ENCODE measurements around the gene KAT6B. TPM values are rescaled to one million over a fixed set of nuclear protein-coding genes. Genes with fewer than 3 reads are reported as not detected.

Gene KAT6B
- total RNA-seq, 2 experiments from 2014 or later, result 22.2 to 23.4 TPM

- no peaks in the 10 kb centered on the region for H3K9me3 Mint-ChIP-seq
- no peak overlapping the region for H3K27ac Mint-ChIP-seq
Measured at GRCh38 chr10:74975758-74976157, 149.4 kb downstream of the KAT6B start.

GRCh38 chr10:74976565-74976964 is 150.2 kb downstream of the KAT6B start:
- H3K27ac Mint-ChIP-seq, result peak overlapping the region; percentile 79
- H3K27me3 Mint-ChIP-seq, result no peaks in the 10 kb centered on the region
- DNase-seq, result no peak
- H3K4me1 Mint-ChIP-seq, result peaks cover 52% of the 10 kb centered on the region
- H3K4me3 Mint-ChIP-seq, result peak overlapping the region; percentile 30
- H3K36me3 Mint-ChIP-seq, result peaks cover 33% of the 10 kb centered on the region
- H3K9me3 Mint-ChIP-seq, result no peaks in the 10 kb centered on the region

More at GRCh38 chr10:74975758-74976157, 149.4 kb downstream of the KAT6B start:
- Mint-ChIP-seq H3K4me3 (no peak overlapping the region), H3K36me3 (peaks cover 33% of the 10 kb centered on the region), H3K4me1 (peaks cover 57% of the 10 kb centered on the region), H3K27me3 (no peaks in the 10 kb centered on the region)
- DNase-seq, result no peak

DNA sequence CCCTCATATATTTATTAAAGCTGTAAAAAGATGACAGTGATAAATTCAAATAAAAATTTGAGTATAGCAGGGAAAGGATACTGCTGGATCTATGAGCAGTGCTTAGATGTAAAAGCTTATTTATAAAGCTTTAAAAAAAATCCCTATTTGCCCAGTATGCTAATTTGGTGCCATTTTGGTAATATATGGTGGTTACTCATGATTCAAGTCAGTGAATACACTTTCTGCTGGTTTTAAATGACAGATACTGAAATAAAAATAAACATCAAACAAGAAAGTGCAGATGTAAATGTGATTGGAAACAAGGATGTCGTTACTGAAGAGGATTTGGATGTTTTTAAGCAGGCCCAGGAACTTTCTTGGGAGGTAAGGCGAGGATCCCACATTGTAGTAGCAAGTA is 150.7 kb downstream of the KAT6B start:
- Mint-ChIP-seq H3K9me3 (no peaks in the 10 kb centered on the region), H3K4me3 (peak overlapping the region; percentile 64), H3K27me3 (no peaks in the 10 kb centered on the region), H3K27ac (peak overlapping the region; percentile 90), H3K36me3 (peaks cover 34% of the 10 kb centered on the region), H3K4me1 (peaks cover 48% of the 10 kb centered on the region)
- DNase-seq, result no peak

DNA sequence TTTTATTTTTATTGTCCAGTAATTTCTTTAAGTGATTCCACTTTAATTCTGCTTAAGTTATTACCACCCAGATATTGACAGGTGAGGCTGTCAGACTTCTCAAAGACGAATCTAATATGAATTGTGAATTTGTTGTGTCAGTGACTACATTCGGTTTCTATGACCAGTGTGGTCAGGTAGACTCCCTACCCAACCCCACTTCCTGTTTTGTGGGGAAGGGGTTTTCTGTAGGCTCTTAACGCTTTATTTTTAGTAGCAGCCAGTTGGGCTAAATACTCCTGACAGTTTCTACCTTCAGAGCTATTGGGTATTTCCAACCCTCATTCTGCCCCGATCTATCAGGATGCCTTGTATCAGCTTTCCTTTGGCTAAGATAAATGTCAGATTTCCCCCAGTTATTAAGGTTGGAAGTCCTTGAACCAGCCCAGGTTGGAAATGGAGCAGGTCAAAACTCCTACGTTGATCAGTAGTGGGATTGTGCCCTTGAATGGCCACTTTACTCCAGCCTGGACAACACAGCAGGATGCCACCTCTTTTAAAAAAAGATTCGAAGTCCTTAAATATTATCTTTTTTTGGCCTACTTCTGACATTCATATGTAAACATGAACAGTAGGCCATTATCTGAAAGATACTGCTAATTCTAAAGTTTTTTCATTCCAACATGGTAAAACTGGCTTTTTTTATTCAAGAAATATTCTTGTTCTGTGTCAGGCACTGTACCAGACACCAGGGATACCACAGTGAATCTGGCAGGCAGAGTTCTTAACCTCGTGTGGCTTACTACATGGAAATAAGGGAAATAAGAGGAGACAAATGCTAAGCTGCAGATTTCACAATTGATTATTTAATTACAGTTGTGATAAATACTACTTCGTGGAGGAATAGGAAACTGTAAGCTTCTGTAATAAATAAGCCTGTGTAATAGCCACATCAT is 151.8 kb downstream of the KAT6B start:
- peak overlapping the region; percentile 64 for H3K4me3 Mint-ChIP-seq
- H3K27ac Mint-ChIP-seq, result peak overlapping the region; percentile 90
- no peaks in the 10 kb centered on the region for H3K27me3 Mint-ChIP-seq
- peak; percentile 63 for DNase-seq
- H3K36me3 Mint-ChIP-seq, result peaks cover 38% of the 10 kb centered on the region
- H3K4me1 Mint-ChIP-seq, result peaks cover 50% of the 10 kb centered on the region
- H3K9me3 Mint-ChIP-seq, result no peaks in the 10 kb centered on the region

- Mint-ChIP-seq H3K4me1 (peaks cover 28% of the 10 kb centered on the region), H3K9me3 (no peaks in the 10 kb centered on the region), H3K36me3 (peaks cover 30% of the 10 kb centered on the region), H3K27me3 (no peaks in the 10 kb centered on the region), H3K27ac (no peak overlapping the region), H3K4me3 (no peak overlapping the region)
- no peak for DNase-seq
Measured at GRCh38 chr10:74981831-74982633, 155.6 kb downstream of the KAT6B start.

- H3K27ac Mint-ChIP-seq, result peak overlapping the region; percentile 9
Measured at GRCh38 chr10:74982634-74982982, 156.2 kb downstream of the KAT6B start.

DNA sequence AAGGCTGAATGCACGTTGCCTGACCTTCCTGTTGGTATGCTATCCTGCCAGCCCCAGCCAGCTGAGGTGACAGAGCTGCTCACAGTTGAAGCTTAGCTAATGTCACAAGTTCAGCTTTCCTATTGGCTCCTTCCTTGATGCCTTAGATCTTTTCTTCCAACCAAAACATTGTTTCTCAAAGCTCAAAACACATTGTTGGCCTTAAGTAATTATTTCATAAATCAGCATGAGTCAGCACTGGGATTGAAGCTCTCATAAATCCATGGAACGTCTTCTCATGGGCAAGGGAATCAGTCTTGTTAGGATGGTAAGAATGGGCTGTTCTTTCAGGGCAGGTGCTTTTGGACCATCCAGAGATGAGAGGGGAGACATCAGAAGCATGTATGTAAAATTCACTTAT is 157.0 kb downstream of the KAT6B start:
- H3K27ac Mint-ChIP-seq, result no peak overlapping the region
- no peaks in the 10 kb centered on the region for H3K27me3 Mint-ChIP-seq
- DNase-seq, result no peak
- H3K4me3 Mint-ChIP-seq, result no peak overlapping the region
- H3K4me1 Mint-ChIP-seq, result peaks cover 25% of the 10 kb centered on the region
- H3K9me3 Mint-ChIP-seq, result no peaks in the 10 kb centered on the region
- peaks cover 24% of the 10 kb centered on the region for H3K36me3 Mint-ChIP-seq

More at GRCh38 chr10:74982634-74982982, 156.2 kb downstream of the KAT6B start:
- Mint-ChIP-seq H3K36me3 (peaks cover 27% of the 10 kb centered on the region), H3K4me3 (no peak overlapping the region), H3K9me3 (no peaks in the 10 kb centered on the region), H3K4me1 (peaks cover 25% of the 10 kb centered on the region), H3K27me3 (no peaks in the 10 kb centered on the region)
- DNase-seq, result no peak

- Mint-ChIP-seq H3K4me1 (peaks cover 28% of the 10 kb centered on the region), H3K27me3 (no peaks in the 10 kb centered on the region), H3K9me3 (no peaks in the 10 kb centered on the region), H3K36me3 (peaks cover 21% of the 10 kb centered on the region), H3K4me3 (no peak overlapping the region), H3K27ac (no peak overlapping the region)
- no peak for DNase-seq
Measured at GRCh38 chr10:74987339-74988053, 161.1 kb downstream of the KAT6B start.

DNA sequence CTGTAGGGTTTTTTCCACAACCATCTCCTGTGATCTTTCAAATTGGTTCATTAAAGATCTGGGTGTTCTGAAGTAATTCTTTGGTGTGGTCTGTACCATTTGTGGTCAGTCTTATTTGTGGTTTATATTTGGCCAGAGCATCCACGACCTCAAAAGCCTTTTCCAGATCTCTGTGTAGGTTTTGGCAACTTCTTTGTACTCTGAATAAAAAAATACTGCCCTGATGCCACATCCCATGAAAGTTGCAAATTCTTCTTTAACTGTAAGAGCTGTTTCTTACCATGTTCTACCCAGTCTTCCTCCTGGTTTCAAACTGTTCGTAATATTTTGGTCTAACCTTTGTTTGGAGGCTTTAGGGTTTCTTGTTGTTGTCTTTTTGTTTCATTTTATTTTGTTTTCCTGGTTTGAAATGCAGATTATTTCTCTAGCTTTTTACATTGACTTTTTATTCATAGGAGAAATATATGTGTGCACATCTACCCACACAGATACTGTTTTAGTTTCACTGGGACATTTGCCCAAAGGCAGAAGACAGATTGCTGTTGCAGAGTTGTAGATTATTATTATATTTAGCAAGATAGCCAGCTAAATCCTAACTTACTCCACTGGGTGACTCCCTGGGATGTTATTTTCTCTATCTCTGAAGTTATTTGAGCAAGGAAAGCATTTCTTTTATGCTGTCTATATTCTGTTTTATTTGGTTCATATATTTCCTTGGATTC is 161.8 kb downstream of the KAT6B start:
- no peak for DNase-seq
- peaks cover 23% of the 10 kb centered on the region for H3K36me3 Mint-ChIP-seq
- H3K27me3 Mint-ChIP-seq, result no peaks in the 10 kb centered on the region
- H3K27ac Mint-ChIP-seq, result peak overlapping the region; percentile 47
- no peaks in the 10 kb centered on the region for H3K9me3 Mint-ChIP-seq
- peaks cover 23% of the 10 kb centered on the region for H3K4me1 Mint-ChIP-seq
- H3K4me3 Mint-ChIP-seq, result no peak overlapping the region

GRCh38 chr10:74988832-74989561 is 162.6 kb downstream of the KAT6B start:
- peaks cover 21% of the 10 kb centered on the region for H3K36me3 Mint-ChIP-seq
- peaks cover 23% of the 10 kb centered on the region for H3K4me1 Mint-ChIP-seq
- H3K27me3 Mint-ChIP-seq, result no peaks in the 10 kb centered on the region
- no peak overlapping the region for H3K4me3 Mint-ChIP-seq
- no peak for DNase-seq
- H3K27ac Mint-ChIP-seq, result no peak overlapping the region
- H3K9me3 Mint-ChIP-seq, result no peaks in the 10 kb centered on the region

DNA sequence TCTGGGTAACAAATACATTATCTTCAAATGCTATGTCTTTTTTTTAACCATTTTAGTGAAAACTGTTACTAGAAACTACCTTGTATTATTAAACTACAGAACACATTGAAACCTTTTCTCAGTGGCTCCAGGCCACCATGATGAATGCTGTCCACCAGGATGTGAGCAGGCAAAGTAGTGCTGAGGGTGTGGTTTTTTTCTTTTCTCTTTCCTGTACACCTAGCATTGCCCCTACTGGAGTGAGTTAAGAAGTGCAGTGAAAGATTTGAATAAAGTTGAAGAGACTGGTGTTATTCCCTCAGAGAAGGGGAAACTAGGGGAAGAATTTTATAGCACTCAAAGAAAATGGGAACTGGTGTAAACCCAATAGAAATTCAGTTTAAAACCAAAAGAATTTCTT is 165.0 kb downstream of the KAT6B start:
- Mint-ChIP-seq H3K4me1 (peaks cover 27% of the 10 kb centered on the region), H3K36me3 (peaks cover 24% of the 10 kb centered on the region), H3K27ac (no peak overlapping the region), H3K27me3 (no peaks in the 10 kb centered on the region), H3K4me3 (no peak overlapping the region), H3K9me3 (no peaks in the 10 kb centered on the region)
- DNase-seq, result no peak

GRCh38 chr10:74992068-74992467 is 165.7 kb downstream of the KAT6B start:
- H3K4me1 Mint-ChIP-seq, result peaks cover 26% of the 10 kb centered on the region
- no peaks in the 10 kb centered on the region for H3K27me3 Mint-ChIP-seq
- H3K27ac Mint-ChIP-seq, result no peak overlapping the region
- H3K36me3 Mint-ChIP-seq, result peaks cover 20% of the 10 kb centered on the region
- no peak overlapping the region for H3K4me3 Mint-ChIP-seq
- H3K9me3 Mint-ChIP-seq, result no peaks in the 10 kb centered on the region
- no peak for DNase-seq

GRCh38 chr10:74993649-74994048 is 167.2 kb downstream of the KAT6B start:
- Mint-ChIP-seq H3K27ac (no peak overlapping the region), H3K4me1 (peaks cover 13% of the 10 kb centered on the region), H3K36me3 (peaks cover 23% of the 10 kb centered on the region), H3K27me3 (no peaks in the 10 kb centered on the region), H3K9me3 (no peaks in the 10 kb centered on the region), H3K4me3 (no peak overlapping the region)
- no peak for DNase-seq

GRCh38 chr10:74994854-74995253 is 168.5 kb downstream of the KAT6B start:
- Mint-ChIP-seq H3K9me3 (no peaks in the 10 kb centered on the region), H3K36me3 (peaks cover 25% of the 10 kb centered on the region), H3K27ac (no peak overlapping the region), H3K4me1 (peaks cover 12% of the 10 kb centered on the region), H3K4me3 (no peak overlapping the region), H3K27me3 (no peaks in the 10 kb centered on the region)
- no peak for DNase-seq

Measured in activated naive CD8-positive, alpha-beta T cell treated with anti-CD3 and anti-CD28 coated beads for 36 hours (primary cell).